Activated naive CD8-positive, alpha-beta T cell treated with anti-CD3 and anti-CD28 coated beads for 36 hours (primary cell): ENCODE data around the gene TRIO. TPM values are rescaled to one million over a fixed set of nuclear protein-coding genes. Genes with fewer than 3 reads are reported as not detected.

Experiments used
- DNase-seq: peaks from one replicate; pipeline ENCODE4 v3.0.0; 2021
- H3K27ac Mint-ChIP-seq: one replicate; pipeline ENCODE4 v1.8.0; 2022; ENCODE audit warnings: mild to moderate bottlenecking, moderate library complexity, mixed read lengths
- H3K27me3 Mint-ChIP-seq: one replicate; pipeline ENCODE4 v1.8.0; 2022; ENCODE audit warnings: mild to moderate bottlenecking, mixed read lengths
- H3K36me3 Mint-ChIP-seq: one replicate; pipeline ENCODE4 v1.8.0; 2021; ENCODE audit warnings: mild to moderate bottlenecking, mixed read lengths
- H3K4me1 Mint-ChIP-seq: one replicate; pipeline ENCODE4 v1.8.0; 2021; ENCODE audit warnings: mixed read lengths
- H3K4me3 Mint-ChIP-seq: one replicate; pipeline ENCODE4 v1.8.0; 2022; ENCODE audit warnings: mild to moderate bottlenecking, moderate library complexity, mixed read lengths
- H3K9me3 Mint-ChIP-seq: one replicate; pipeline ENCODE4 v1.8.0; 2022; ENCODE audit warnings: mixed read lengths
- total RNA-seq, 2 experiments: library from RNA; stranded (reverse); gene quantifications; one replicate each; pipeline ENCODE4 v1.2.3, GENCODE V29; 2021

Gene TRIO
- total RNA-seq, 2 experiments from 2014 or later = 7.4 to 9.8 TPM

GRCh38 chr5:14298126-14298847 is 155.1 kb downstream of the TRIO start:
- Mint-ChIP-seq H3K27me3 (no peaks in the 10 kb centered on the region), H3K4me1 (no peaks in the 10 kb centered on the region), H3K27ac (no peak overlapping the region), H3K9me3 (no peaks in the 10 kb centered on the region), H3K36me3 (no peaks in the 10 kb centered on the region), H3K4me3 (no peak overlapping the region)
- DNase-seq = no peak

DNA sequence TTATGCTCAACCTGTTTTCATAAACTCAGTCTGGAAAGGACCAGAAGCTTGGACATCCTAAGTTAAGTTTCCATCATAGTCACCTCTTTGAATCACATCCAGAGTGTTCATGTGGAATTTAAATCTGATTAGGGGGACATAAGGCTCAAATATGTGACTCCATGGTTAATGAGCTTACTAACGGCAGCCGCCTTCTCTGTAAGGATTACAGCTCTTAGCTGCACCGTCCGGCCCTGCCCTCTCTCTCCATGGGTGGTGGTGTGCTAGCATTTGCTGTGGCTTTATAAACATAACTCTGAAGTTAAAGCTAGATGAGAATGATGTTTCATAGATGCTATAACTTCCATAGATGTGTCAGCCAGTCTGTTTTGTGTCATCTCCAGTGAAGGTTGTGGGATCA is 156.5 kb downstream of the TRIO start:
- H3K27me3 Mint-ChIP-seq = no peaks in the 10 kb centered on the region
- H3K27ac Mint-ChIP-seq = no peak overlapping the region
- H3K4me3 Mint-ChIP-seq = no peak overlapping the region
- DNase-seq = no peak
- H3K36me3 Mint-ChIP-seq = no peaks in the 10 kb centered on the region
- H3K9me3 Mint-ChIP-seq = no peaks in the 10 kb centered on the region
- no peaks in the 10 kb centered on the region for H3K4me1 Mint-ChIP-seq

DNA sequence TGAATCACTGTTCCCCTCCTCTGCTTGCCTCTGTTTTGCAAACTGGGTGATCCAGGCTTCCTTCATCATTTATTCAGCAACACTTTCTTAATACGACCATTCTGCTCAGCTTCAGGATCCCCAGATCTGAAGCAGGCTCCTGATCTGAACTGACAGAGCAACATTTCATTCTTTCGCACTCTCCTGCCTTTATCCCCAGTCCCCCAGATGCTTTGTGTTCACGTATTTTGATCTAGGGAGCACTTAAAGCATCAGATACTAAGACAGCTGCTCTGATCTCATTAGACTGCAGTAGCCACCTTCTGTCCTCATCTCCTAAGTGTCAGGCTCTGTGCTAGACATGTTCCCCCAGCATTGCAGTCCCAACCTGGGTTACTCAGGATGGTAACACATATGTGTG is 158.0 kb downstream of the TRIO start:
- peak overlapping the region; percentile 21 for H3K27ac Mint-ChIP-seq
- no peaks in the 10 kb centered on the region for H3K9me3 Mint-ChIP-seq
- H3K27me3 Mint-ChIP-seq = no peaks in the 10 kb centered on the region
- no peaks in the 10 kb centered on the region for H3K4me1 Mint-ChIP-seq
- no peak overlapping the region for H3K4me3 Mint-ChIP-seq
- DNase-seq = no peak
- no peaks in the 10 kb centered on the region for H3K36me3 Mint-ChIP-seq

GRCh38 chr5:14302330-14302729 is 159.2 kb downstream of the TRIO start:
- DNase-seq = no peak
- Mint-ChIP-seq H3K27me3 (no peaks in the 10 kb centered on the region), H3K9me3 (no peaks in the 10 kb centered on the region)

GRCh38 chr5:14305045-14305444 is 161.9 kb downstream of the TRIO start:
- H3K27me3 Mint-ChIP-seq = no peaks in the 10 kb centered on the region
- no peak overlapping the region for H3K27ac Mint-ChIP-seq
- no peak for DNase-seq
- no peaks in the 10 kb centered on the region for H3K36me3 Mint-ChIP-seq
- H3K4me1 Mint-ChIP-seq = no peaks in the 10 kb centered on the region
- peaks cover 4% of the 10 kb centered on the region for H3K9me3 Mint-ChIP-seq
- no peak overlapping the region for H3K4me3 Mint-ChIP-seq

More at GRCh38 chr5:14302330-14302729, 159.2 kb downstream of the TRIO start:
- no peak overlapping the region for H3K27ac Mint-ChIP-seq
- no peak overlapping the region for H3K4me3 Mint-ChIP-seq
- no peaks in the 10 kb centered on the region for H3K36me3 Mint-ChIP-seq
- no peaks in the 10 kb centered on the region for H3K4me1 Mint-ChIP-seq

GRCh38 chr5:14306329-14306815 is 163.2 kb downstream of the TRIO start:
- DNase-seq = no peak
- H3K27ac Mint-ChIP-seq = no peak overlapping the region
- no peaks in the 10 kb centered on the region for H3K36me3 Mint-ChIP-seq
- H3K9me3 Mint-ChIP-seq = peaks cover 4% of the 10 kb centered on the region
- H3K4me1 Mint-ChIP-seq = no peaks in the 10 kb centered on the region
- H3K4me3 Mint-ChIP-seq = no peak overlapping the region
- H3K27me3 Mint-ChIP-seq = no peaks in the 10 kb centered on the region

DNA sequence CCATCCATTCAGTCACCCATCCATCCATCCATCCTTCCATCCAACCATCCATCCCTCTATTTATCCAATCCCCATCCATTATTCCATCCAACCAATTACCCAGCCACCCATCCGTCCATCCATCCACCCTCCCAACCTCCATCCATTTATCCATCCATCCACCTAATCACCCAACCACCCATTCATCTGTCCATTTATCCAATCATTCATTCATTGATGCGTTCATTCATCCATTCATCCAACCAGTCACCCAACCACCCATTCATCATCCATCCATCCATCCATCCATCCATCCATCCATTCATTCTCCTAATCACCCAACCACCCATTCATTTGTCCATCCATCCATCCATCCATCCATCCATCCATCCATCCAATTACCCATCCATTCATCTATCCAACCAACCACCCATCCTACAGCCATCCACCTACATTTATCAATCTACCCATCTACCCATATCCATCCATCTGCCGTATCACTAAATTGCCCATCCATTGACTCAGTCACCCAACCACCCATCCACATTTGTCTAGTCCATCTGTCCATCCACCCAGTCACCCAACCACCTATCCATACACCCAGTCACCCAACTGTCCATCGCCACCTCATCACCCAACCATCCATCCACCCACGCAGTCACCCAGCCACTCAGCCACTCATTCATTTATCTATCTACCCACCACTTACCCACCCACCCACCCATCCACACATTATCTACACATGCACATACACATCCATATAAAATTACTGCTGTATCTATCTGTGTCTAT is 165.4 kb downstream of the TRIO start:
- peaks cover 4% of the 10 kb centered on the region for H3K9me3 Mint-ChIP-seq
- H3K27ac Mint-ChIP-seq = no peak overlapping the region

GRCh38 chr5:14309199-14309598 is 166.1 kb downstream of the TRIO start:
- no peaks in the 10 kb centered on the region for H3K36me3 Mint-ChIP-seq
- peaks cover 4% of the 10 kb centered on the region for H3K9me3 Mint-ChIP-seq
- H3K4me3 Mint-ChIP-seq = no peak overlapping the region
- no peaks in the 10 kb centered on the region for H3K4me1 Mint-ChIP-seq
- H3K27me3 Mint-ChIP-seq = no peaks in the 10 kb centered on the region
- no peak for DNase-seq
- H3K27ac Mint-ChIP-seq = no peak overlapping the region

More for the DNA sequence above, 165.4 kb downstream of the TRIO start:
- H3K4me3 Mint-ChIP-seq = no peak overlapping the region
- H3K36me3 Mint-ChIP-seq = no peaks in the 10 kb centered on the region
- H3K27me3 Mint-ChIP-seq = no peaks in the 10 kb centered on the region
- H3K4me1 Mint-ChIP-seq = no peaks in the 10 kb centered on the region
- no peak for DNase-seq

DNA sequence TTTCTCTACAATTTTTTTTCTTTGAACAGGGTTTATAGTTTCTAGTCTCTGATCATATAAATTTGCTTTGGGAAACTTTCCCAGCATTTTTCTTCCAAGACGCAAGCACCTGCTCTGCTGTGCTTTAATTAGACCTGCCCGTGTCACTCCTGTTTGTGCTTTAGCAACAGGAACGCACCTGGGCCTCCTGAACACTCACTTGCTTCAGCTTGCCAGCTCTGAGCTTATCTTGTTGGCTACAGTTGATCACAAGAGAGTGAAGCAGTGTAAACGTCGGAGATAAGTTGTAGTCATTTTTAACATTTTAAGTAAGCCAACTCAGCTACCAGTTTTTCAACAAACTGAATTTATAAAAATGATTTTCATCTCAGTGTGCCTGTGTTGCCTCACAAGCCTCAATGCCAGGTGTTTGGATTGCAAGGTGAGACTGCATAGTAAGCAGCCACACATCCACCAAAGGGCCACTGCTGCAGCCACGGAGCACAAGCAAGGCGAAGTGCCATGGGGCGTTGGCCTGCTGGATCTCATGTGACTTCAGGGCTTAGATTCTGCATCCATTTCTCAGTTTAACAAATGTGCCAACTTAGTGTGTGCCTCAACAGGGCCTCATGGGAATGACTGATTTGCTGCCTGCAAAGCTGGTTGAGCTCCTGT is 166.9 kb downstream of the TRIO start:
- Mint-ChIP-seq H3K9me3 (peaks cover 4% of the 10 kb centered on the region), H3K4me3 (no peak overlapping the region), H3K27ac (no peak overlapping the region), H3K36me3 (no peaks in the 10 kb centered on the region), H3K4me1 (no peaks in the 10 kb centered on the region), H3K27me3 (no peaks in the 10 kb centered on the region)
- no peak for DNase-seq

- Mint-ChIP-seq H3K36me3 (no peaks in the 10 kb centered on the region), H3K27ac (no peak overlapping the region), H3K9me3 (peaks cover 4% of the 10 kb centered on the region), H3K4me3 (no peak overlapping the region), H3K4me1 (no peaks in the 10 kb centered on the region), H3K27me3 (no peaks in the 10 kb centered on the region)
- DNase-seq = no peak
Observed at GRCh38 chr5:14310901-14311300, 167.8 kb downstream of the TRIO start.

- Mint-ChIP-seq H3K4me1 (no peaks in the 10 kb centered on the region), H3K27ac (no peak overlapping the region), H3K9me3 (no peaks in the 10 kb centered on the region), H3K27me3 (no peaks in the 10 kb centered on the region), H3K36me3 (no peaks in the 10 kb centered on the region), H3K4me3 (no peak overlapping the region)
- DNase-seq = no peak
Observed at GRCh38 chr5:14313986-14314690, 171.0 kb downstream of the TRIO start.

GRCh38 chr5:14316471-14316870 is 173.3 kb downstream of the TRIO start:
- H3K9me3 Mint-ChIP-seq = peaks cover 2% of the 10 kb centered on the region
- H3K27ac Mint-ChIP-seq = no peak overlapping the region
- H3K4me3 Mint-ChIP-seq = no peak overlapping the region
- no peaks in the 10 kb centered on the region for H3K36me3 Mint-ChIP-seq
- H3K27me3 Mint-ChIP-seq = no peaks in the 10 kb centered on the region
- DNase-seq = no peak
- H3K4me1 Mint-ChIP-seq = no peaks in the 10 kb centered on the region

DNA sequence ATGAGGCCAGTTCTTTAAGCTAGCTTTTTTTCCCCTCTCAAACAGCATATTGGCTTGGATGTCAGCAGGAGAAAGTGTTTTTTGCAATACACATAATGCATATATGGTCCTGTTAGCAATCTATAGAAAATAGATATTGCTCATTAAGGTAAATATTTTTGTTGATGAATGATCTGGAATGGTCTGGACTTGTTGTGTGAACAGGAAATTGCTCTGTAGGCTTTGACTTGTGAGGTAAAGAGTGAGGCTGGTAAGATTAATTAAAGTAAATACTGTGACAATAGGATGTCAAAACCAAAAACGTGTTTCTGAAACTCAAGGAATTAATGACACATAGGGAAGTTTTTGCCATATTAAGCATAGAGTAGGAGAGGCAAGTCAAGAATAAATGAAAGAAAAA is 176.0 kb downstream of the TRIO start:
- Mint-ChIP-seq H3K27me3 (no peaks in the 10 kb centered on the region), H3K27ac (no peak overlapping the region), H3K9me3 (peaks cover 6% of the 10 kb centered on the region), H3K36me3 (peaks cover 2% of the 10 kb centered on the region), H3K4me1 (no peaks in the 10 kb centered on the region), H3K4me3 (no peak overlapping the region)
- no peak for DNase-seq

DNA sequence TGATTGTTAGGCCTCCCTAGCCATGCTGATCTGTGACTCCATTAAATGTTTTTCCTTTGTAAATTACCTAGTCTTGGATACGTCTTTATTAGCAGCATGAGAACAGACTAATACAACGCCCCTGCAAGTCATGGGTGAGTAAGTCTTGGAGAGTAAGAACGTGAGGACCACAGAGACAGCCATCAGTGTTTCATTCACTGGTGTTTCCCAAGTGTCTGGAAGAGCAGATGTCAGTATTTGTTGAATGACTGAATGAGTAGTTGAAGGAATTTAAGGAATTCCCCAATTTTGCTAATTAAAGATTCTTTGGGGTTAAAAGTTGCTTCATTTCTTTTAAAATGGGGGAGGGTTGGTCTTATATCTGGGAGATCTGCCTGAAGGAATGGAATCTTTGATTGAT is 178.8 kb downstream of the TRIO start:
- Mint-ChIP-seq H3K27ac (no peak overlapping the region), H3K4me1 (no peaks in the 10 kb centered on the region), H3K36me3 (peaks cover 2% of the 10 kb centered on the region), H3K27me3 (no peaks in the 10 kb centered on the region), H3K4me3 (no peak overlapping the region), H3K9me3 (peaks cover 6% of the 10 kb centered on the region)
- DNase-seq = no peak
